Adrenal gland (tissue), 5 donors: ENCODE measurements around the gene SCUBE1.

Source experiments
- CTCF ChIP-seq, 6 experiments: fragments of 450-650 bp in 4 of 6; fragments of 200-600 bp in 2 of 6; sonication (generic) in 1 of 6; IDR thresholded peaks; 1 replicate in 5 of 6; 2 replicates in 1 of 6; pipeline versions ENCODE4 v1.5.1 to v1.8.0; 2016 to 2021; ENCODE audit warnings: antibody characterized with exemption in 6 of 6, mild to moderate bottlenecking in 2 of 6, moderate library complexity in 1 of 6
- POLR2A ChIP-seq, 2 donors: fragments of 450-650 bp; IDR thresholded peaks; one replicate each; pipeline ENCODE4 v1.6.1; 2017; ENCODE audit warnings: antibody characterized with exemption in 2 of 2, mild to moderate bottlenecking in 2 of 2, moderate library complexity in 1 of 2
- donor health status: DM: no; HTN: no; CAD: no.

- no peak for TF ChIP-seq POLR2A (IDR thresholded peaks at IDR 0.05)
- no peak for TF ChIP-seq CTCF (IDR thresholded peaks at IDR 0.05)
Observed at GRCh38 chr22:43391306-43391705, 48.1 kb upstream of the SCUBE1 start.
